IMR-90 (cell line): ENCODE data around the gene RBFOX1. TPM values are rescaled to one million over a fixed set of nuclear protein-coding genes. Genes with fewer than 3 reads are reported as not detected.

ENCODE experiments used
- ATAC-seq: fragments of 200-7000 bp; cut with Tn5 transposase; 2 replicates; pipeline ENCODE4 v1.9.1; 2020; ENCODE audit warnings: low read depth, mild to moderate bottlenecking, moderate library complexity
- BruUV-seq: library from RNA; stranded (reverse); fragments of 400-500 nt; replicated peaks from 2 replicates; lab custom pipeline; 2021; lab: Mats Ljungman, UMichigan
- CTCF ChIA-PET: fragments of 300-600 bp; formaldehyde crosslinking; extraction: SDS; loops from one replicate; lab custom pipeline; 2021; ENCODE audit warnings: antibody characterized with exemption; lab: Yijun Ruan, JAX
- POLR2A ChIA-PET: fragments of 300-600 bp; sonication (Branson Sonifier 250); formaldehyde crosslinking; loops from one replicate; lab custom pipeline; 2022; ENCODE audit warnings: antibody characterized with exemption; ENCODE audit not compliant: unreplicated experiment; lab: Charles Lee
- DNase-seq: peaks from one replicate; pipeline ENCODE4 v3.0.0; 2013
- H2AFZ ChIP-seq: replicated peaks from 2 replicates; pipeline ENCODE3; 2013; ENCODE audit warnings: low read length, mild to moderate bottlenecking; ENCODE audit not compliant: poor library complexity
- H2AK5ac ChIP-seq: 2 replicates; pipeline ENCODE4 v1.6.1; 2013; ENCODE audit warnings: low read depth, low read length, inconsistent platforms
- H2AK9ac ChIP-seq: replicated peaks from 2 replicates; pipeline ENCODE3; 2013; ENCODE audit warnings: mild to moderate bottlenecking, low read depth, low read length, moderate library complexity; ENCODE audit not compliant: poor library complexity
- H2BK120ac ChIP-seq: 2 replicates; pipeline ENCODE4 v1.6.1; 2013; ENCODE audit warnings: low read depth, low read length, inconsistent platforms
- H2BK15ac ChIP-seq: 3 replicates; pipeline ENCODE4 v1.6.1; 2013; ENCODE audit warnings: low read depth, low read length, inconsistent platforms
- H2BK20ac ChIP-seq: 2 replicates; pipeline ENCODE4 v1.6.1; 2013; ENCODE audit warnings: low read depth, mild to moderate bottlenecking, inconsistent platforms, low read length, moderate library complexity
- H2BK5ac ChIP-seq: 2 replicates; pipeline ENCODE4 v1.6.1; 2013; ENCODE audit warnings: mild to moderate bottlenecking, low read depth, low read length, inconsistent platforms; ENCODE audit not compliant: poor library complexity, severe bottlenecking
- H3K14ac ChIP-seq: replicated peaks from 2 replicates; pipeline ENCODE4 v1.6.1; 2013; ENCODE audit warnings: low read depth, low read length, inconsistent platforms
- H3K18ac ChIP-seq: 2 replicates; pipeline ENCODE4 v1.6.1; 2013; ENCODE audit warnings: low read depth, low read length, control low read depth
- H3K23ac ChIP-seq: 2 replicates; pipeline ENCODE4 v1.6.1; 2013; ENCODE audit warnings: low read depth, low read length, inconsistent platforms
- H3K27ac ChIP-seq: 2 replicates; pipeline ENCODE4 v1.5.1; 2013; ENCODE audit warnings: mild to moderate bottlenecking, control low read depth, low read length; ENCODE audit not compliant: insufficient read depth
- H3K27me3 ChIP-seq: 2 replicates; pipeline ENCODE4 v1.6.1; 2013; ENCODE audit warnings: low read length; ENCODE audit not compliant: control insufficient read depth, insufficient read depth
- H3K36me3 ChIP-seq: 2 replicates; pipeline ENCODE4 v1.6.1; 2013; ENCODE audit warnings: low read length, mixed read lengths; ENCODE audit not compliant: control insufficient read depth, insufficient read depth
- H3K4ac ChIP-seq: 2 replicates; pipeline ENCODE4 v1.6.1; 2013; ENCODE audit warnings: low read depth, low read length, inconsistent platforms
- H3K4me1 ChIP-seq: 2 replicates; pipeline ENCODE4 v1.6.1; 2013; ENCODE audit warnings: low read length, mixed read lengths; ENCODE audit not compliant: control insufficient read depth, insufficient read depth
- H3K4me2 ChIP-seq: 2 replicates; pipeline ENCODE4 v1.6.1; 2013; ENCODE audit warnings: low read depth, mild to moderate bottlenecking, control low read depth, low read length, moderate library complexity
- H3K4me3 ChIP-seq: 2 replicates; pipeline ENCODE4 v1.5.1; 2013; ENCODE audit warnings: low read depth, mild to moderate bottlenecking, control low read depth, low read length, moderate library complexity; ENCODE audit not compliant: insufficient read depth
- H3K56ac ChIP-seq: 2 replicates; pipeline ENCODE4 v1.6.1; 2013; ENCODE audit warnings: low read length, inconsistent platforms; ENCODE audit not compliant: insufficient read depth; ENCODE audit errors: extremely low read depth
- H3K79me1 ChIP-seq, 2 experiments: 2 replicates each; pipeline ENCODE4 v1.6.1; 2013; ENCODE audit warnings: low read length in 2 of 2, inconsistent platforms in 1 of 2, low read depth in 1 of 2
- H3K9ac ChIP-seq: 2 replicates; pipeline ENCODE4 v1.6.1; 2013; ENCODE audit warnings: low read depth, low read length, control low read depth
- H3K9me1 ChIP-seq: 2 replicates; pipeline ENCODE4 v1.6.1; 2013; ENCODE audit warnings: low read length, inconsistent platforms; ENCODE audit not compliant: insufficient read depth
- H3K9me3 ChIP-seq: 2 replicates; pipeline ENCODE4 v1.6.1; 2013; ENCODE audit warnings: low read length; ENCODE audit not compliant: control insufficient read depth, insufficient read depth
- H4K20me1 ChIP-seq: 2 replicates; pipeline ENCODE4 v1.6.1; 2013; ENCODE audit warnings: low read length, inconsistent platforms; ENCODE audit not compliant: insufficient read depth
- H4K5ac ChIP-seq: 2 replicates; pipeline ENCODE4 v1.6.1; 2013; ENCODE audit warnings: mild to moderate bottlenecking, low read depth, low read length, control low read depth
- H4K8ac ChIP-seq, 2 experiments: 2 replicates each; pipeline ENCODE4 v1.6.1; 2013; ENCODE audit warnings: low read depth in 2 of 2, low read length in 2 of 2, control low read depth in 1 of 2, inconsistent platforms in 1 of 2
- H4K91ac ChIP-seq: 2 replicates; pipeline ENCODE4 v1.6.1; 2013; ENCODE audit warnings: low read depth, low read length, inconsistent platforms; ENCODE audit not compliant: insufficient read depth
- FOS ChIP-seq: fragments of 150-350 bp; IDR thresholded peaks from 2 replicates; pipeline ENCODE4 v1.6.1; 2016; ENCODE audit warnings: low read depth, low read length
- MAZ ChIP-seq: IDR thresholded peaks from 2 replicates; pipeline ENCODE4 v1.6.1; 2012; ENCODE audit warnings: low read depth, mild to moderate bottlenecking, low read length, improper control_type of control experiment, moderate library complexity, borderline replicate concordance
- POLR2A ChIP-seq: IDR thresholded peaks from 2 replicates; pipeline ENCODE4 v1.6.1; 2012; ENCODE audit warnings: mild to moderate bottlenecking, low read depth, low read length
- RFX5 ChIP-seq: IDR thresholded peaks from 2 replicates; pipeline ENCODE4 v1.8.0; 2012; ENCODE audit warnings: low read depth, mild to moderate bottlenecking, low read length, moderate library complexity
- WGBS, 2 experiments: methylation state at CpG; one replicate each; pipeline versions ENCODE4 v1.1.5 to v1.1.7; 2013; ENCODE audit warnings: missing lambda C conversion rate in 2 of 2; ENCODE audit not compliant: insufficient read length in 1 of 2; ENCODE audit errors: extremely low coverage in 2 of 2; 5-methylcytosine and 5-hydroxymethylcytosine counted together
- dilution Hi-C: fragments of 300-500 bp; cut with HindIII; formaldehyde crosslinking; loops from one replicate; pipeline ENCODE4 v1.14.3; 2018; ENCODE audit warnings: low sequenced_read_pairs; ENCODE audit not compliant: unreplicated experiment
- in situ Hi-C: fragments of 300-500 bp; cut with MboI; formaldehyde crosslinking; loops from 3 replicates; pipeline ENCODE4 v1.14.3; 2019; ENCODE audit warnings: low sequenced_read_pairs, inconsistent platforms, mixed read lengths
- intact Hi-C: fragments of 100-400 bp; cut with micrococcal nuclease; formaldehyde crosslinking; loops from 2 replicates; pipeline ENCODE4 v1.10.0; 2022
- polyA plus RNA-seq, 3 experiments: library from polyadenylated mRNA; depleted of rRNA; stranded (reverse); fragments of >200 nt; gene quantifications; 2 replicates each; pipeline ENCODE4 v1.2.3, GENCODE V29; 2012; ENCODE audit warnings: low replicate concordance in 1 of 3
- total RNA-seq: library from RNA; depleted of rRNA; stranded (reverse); fragments of >200 nt; gene quantifications from 2 replicates; pipeline ENCODE4 v1.2.3, GENCODE V29; 2012
- TF ChIP-seq, protein P1 (sequence below): conservative IDR thresholded peaks from 2 replicates; pipeline ENCODE4 v1.5.1; 2012; ENCODE audit warnings: mild to moderate bottlenecking, low read depth, low read length, improper control_type of control experiment

RBFOX1 gene
- total and polyA plus RNA-seq, 2 of the 4 experiments (the other 2 are of a cell fraction), result not detected

DNA sequence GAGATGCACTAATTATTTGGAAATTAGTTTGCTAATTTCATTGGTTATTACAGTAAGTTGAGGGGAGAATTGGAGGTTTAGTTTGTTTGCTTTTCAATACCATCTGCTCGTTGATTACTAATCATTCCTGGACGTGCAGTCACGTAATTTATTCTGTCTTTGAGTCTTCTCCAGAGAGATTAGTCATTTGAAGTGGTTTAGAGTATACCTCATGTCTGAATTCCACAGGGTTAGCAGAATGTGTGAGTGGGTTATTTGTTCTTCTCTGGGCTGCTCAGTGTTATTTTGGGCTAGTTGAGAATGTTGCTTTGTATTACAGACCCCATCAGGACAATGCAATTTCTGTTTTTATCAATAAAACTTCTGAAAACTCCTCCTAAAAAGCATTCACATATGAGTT, 265.0 kb downstream of the RBFOX1 start:
- Histone ChIP-seq H3K4ac (no peak overlapping the region), H2BK120ac (no peak overlapping the region), H3K9me1 (no peaks in the 10 kb centered on the region), H3K14ac (no peak overlapping the region), H2AFZ (no peak overlapping the region), H2BK20ac (no peak overlapping the region), H3K9me3 (peaks cover 3% of the 10 kb centered on the region; the same call in 1 of the 2 replicates), H3K18ac (no peak overlapping the region), H3K9ac (no peak overlapping the region), H2BK5ac (no peak overlapping the region), H3K79me1 (no peaks in the 10 kb centered on the region), H3K36me3 (no peaks in the 10 kb centered on the region), H3K27ac (no peak overlapping the region), H3K4me3 (no peak overlapping the region), H4K5ac (no peak overlapping the region), H4K8ac (no peak overlapping the region), H4K20me1 (no peaks in the 10 kb centered on the region), H3K56ac (no peak overlapping the region), H3K4me2 (no peak overlapping the region), H3K27me3 (no peaks in the 10 kb centered on the region), H3K23ac (no peak overlapping the region), H2AK5ac (no peak overlapping the region), H2AK9ac (no peak overlapping the region), H4K91ac (no peak overlapping the region), H2BK15ac (no peak overlapping the region), H3K4me1 (no peaks in the 10 kb centered on the region)
- intact Hi-C loops (no loop called here), in situ Hi-C loops (no loop called here), dilution Hi-C loops (no loop called here)
- CTCF ChIA-PET, result interaction anchor here (0.8 kb wide), 1 partner anchor 108 kb away, joined by 3 read pairs; no protein-coding TSS in a partner anchor
- POLR2A ChIA-PET, result no interaction called here
- WGBS, 2 experiments, result 0% methylated on average over 2 of the region's 3 CpGs; no CpG with 5 or more reads in 1 of the 2 experiments
- ATAC-seq (no peak), DNase-seq (no peak)
- TF ChIP-seq MAZ, result no peak
- TF ChIP-seq FOS, result no peak
- TF ChIP-seq, protein P1, sequence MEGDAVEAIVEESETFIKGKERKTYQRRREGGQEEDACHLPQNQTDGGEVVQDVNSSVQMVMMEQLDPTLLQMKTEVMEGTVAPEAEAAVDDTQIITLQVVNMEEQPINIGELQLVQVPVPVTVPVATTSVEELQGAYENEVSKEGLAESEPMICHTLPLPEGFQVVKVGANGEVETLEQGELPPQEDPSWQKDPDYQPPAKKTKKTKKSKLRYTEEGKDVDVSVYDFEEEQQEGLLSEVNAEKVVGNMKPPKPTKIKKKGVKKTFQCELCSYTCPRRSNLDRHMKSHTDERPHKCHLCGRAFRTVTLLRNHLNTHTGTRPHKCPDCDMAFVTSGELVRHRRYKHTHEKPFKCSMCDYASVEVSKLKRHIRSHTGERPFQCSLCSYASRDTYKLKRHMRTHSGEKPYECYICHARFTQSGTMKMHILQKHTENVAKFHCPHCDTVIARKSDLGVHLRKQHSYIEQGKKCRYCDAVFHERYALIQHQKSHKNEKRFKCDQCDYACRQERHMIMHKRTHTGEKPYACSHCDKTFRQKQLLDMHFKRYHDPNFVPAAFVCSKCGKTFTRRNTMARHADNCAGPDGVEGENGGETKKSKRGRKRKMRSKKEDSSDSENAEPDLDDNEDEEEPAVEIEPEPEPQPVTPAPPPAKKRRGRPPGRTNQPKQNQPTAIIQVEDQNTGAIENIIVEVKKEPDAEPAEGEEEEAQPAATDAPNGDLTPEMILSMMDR, result no peak
- TF ChIP-seq POLR2A, result no peak
- no peak for TF ChIP-seq RFX5
- BruUV-seq, result no TSS peak
